SU-DHL-6 (cell line): ENCODE results near the gene SIDT2.

Experiments
- H2AFZ ChIP-seq: fragments of 200-600 bp; sonication (generic); 2 replicates; pipeline ENCODE4 v1.6.1; 2014; ENCODE audit warnings: low read depth, mild to moderate bottlenecking, moderate library complexity, mixed read lengths, antibody characterized with exemption, low read length; ENCODE audit not compliant: severe bottlenecking
- H3F3A ChIP-seq: fragments of 200-600 bp; shearing (Covaris generic); 2 replicates; pipeline ENCODE4 v1.6.0; 2016; ENCODE audit warnings: antibody characterized with exemption, mild to moderate bottlenecking; ENCODE audit not compliant: insufficient read depth
- H3K27ac ChIP-seq: fragments of 200-600 bp; sonication (generic); 2 replicates; pipeline ENCODE4 v1.5.1; 2016; ENCODE audit warnings: low read depth, mild to moderate bottlenecking, low read length, moderate library complexity, mixed read lengths
- H3K27me3 ChIP-seq: fragments of 200-600 bp; sonication (generic), shearing (Covaris generic); 2 replicates; pipeline ENCODE4 v1.6.0; 2014; ENCODE audit warnings: mild to moderate bottlenecking, low read length
- H3K36me3 ChIP-seq: fragments of 200-600 bp; sonication (generic); 2 replicates; pipeline ENCODE4 v1.6.1; 2014; ENCODE audit warnings: mild to moderate bottlenecking, low read length, mixed read lengths
- H3K4me2 ChIP-seq: fragments of 300-600, 200-600 bp; shearing (Covaris generic), sonication (generic); 2 replicates; pipeline ENCODE4 v1.6.0; 2014; ENCODE audit warnings: low read length, low read depth, mild to moderate bottlenecking; ENCODE audit not compliant: poor library complexity, severe bottlenecking
- H3K4me3 ChIP-seq: fragments of 200-600 bp; sonication (generic); 2 replicates; pipeline ENCODE4 v1.5.1; 2014; ENCODE audit warnings: antibody characterized with exemption, low read length, mild to moderate bottlenecking, mixed read lengths; ENCODE audit not compliant: insufficient read depth, poor library complexity, severe bottlenecking
- H3K79me2 ChIP-seq: fragments of 200-600 bp; sonication (generic); 2 replicates; pipeline ENCODE4 v1.6.1; 2014; ENCODE audit warnings: mild to moderate bottlenecking, low read length, moderate library complexity; ENCODE audit not compliant: insufficient read depth
- H3K9ac ChIP-seq: fragments of 200-600 bp; sonication (generic); 2 replicates; pipeline ENCODE4 v1.7.0; 2014; ENCODE audit warnings: mild to moderate bottlenecking, low read length
- H3K9me2 ChIP-seq: fragments of 200-600 bp; sonication (generic); replicated peaks from 2 replicates; pipeline ENCODE4 v1.6.1; 2014; ENCODE audit warnings: low read length; ENCODE audit not compliant: insufficient read depth
- H3K9me3 ChIP-seq: fragments of 200-600 bp; sonication (generic); 2 replicates; pipeline ENCODE4 v1.6.1; 2014; ENCODE audit warnings: low read length, mixed read lengths; ENCODE audit not compliant: insufficient read depth
- H4K20me1 ChIP-seq: fragments of 200-600 bp; sonication (generic); 2 replicates; pipeline ENCODE4 v1.6.1; 2014; ENCODE audit warnings: low read depth, mild to moderate bottlenecking, antibody characterized with exemption, low read length, moderate library complexity, mixed read lengths
- CTCF ChIP-seq: fragments of 200-600 bp; sonication (generic); IDR thresholded peaks from one replicate; pipeline ENCODE4 v1.5.1; 2017; ENCODE audit warnings: antibody characterized with exemption, mild to moderate bottlenecking, low read length, moderate library complexity; ENCODE audit not compliant: insufficient read depth, poor library complexity, severe bottlenecking
- EZH2phosphoT487 ChIP-seq: fragments of 200-600 bp; sonication (generic), shearing (Covaris generic); conservative IDR thresholded peaks from 2 replicates; pipeline ENCODE4 v1.6.1; 2018; ENCODE audit warnings: mild to moderate bottlenecking, antibody characterized with exemption, low read length, moderate library complexity, mixed read lengths

The SIDT2 gene

GRCh38 chr11:117197516-117198456 is 19.2 kb downstream of the SIDT2 start:
- Histone ChIP-seq H2AFZ (no peak overlapping the region), H3K27ac (no peak overlapping the region), H4K20me1 (no peaks in the 10 kb centered on the region), H3K27me3 (no peaks in the 10 kb centered on the region), H3K4me2 (no peak overlapping the region), H3K9me3 (no peaks in the 10 kb centered on the region), H3K4me3 (no peak overlapping the region), H3K9me2 (no peaks in the 10 kb centered on the region), H3K36me3 (no peaks in the 10 kb centered on the region), H3K79me2 (no peaks in the 10 kb centered on the region), H3F3A (no peaks in the 10 kb centered on the region), H3K9ac (no peak overlapping the region)
- TF ChIP-seq EZH2phosphoT487: no peak
- peak; percentile 19 for TF ChIP-seq CTCF

DNA sequence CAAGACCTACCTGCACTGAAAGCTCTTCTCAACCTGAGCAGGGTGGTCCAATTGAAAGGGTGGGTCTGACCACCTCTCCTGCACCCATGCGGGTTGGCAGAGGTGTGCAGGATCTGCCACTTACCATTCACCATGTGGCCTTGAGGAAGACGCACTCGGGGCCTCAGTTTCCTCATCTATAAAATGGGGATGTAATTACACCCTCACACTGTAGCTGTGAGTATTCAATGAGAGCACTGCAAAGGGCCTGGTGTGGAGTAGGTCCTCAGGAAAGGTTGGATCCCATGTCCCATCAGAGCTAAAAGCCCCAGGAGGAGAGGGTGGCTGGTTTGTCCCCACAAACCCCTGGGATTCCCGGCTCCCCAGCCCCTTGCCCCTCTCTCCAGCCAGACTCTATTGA is 20.1 kb downstream of the SIDT2 start:
- Histone ChIP-seq H4K20me1 (no peaks in the 10 kb centered on the region), H3K9me3 (no peaks in the 10 kb centered on the region), H3K4me3 (no peak overlapping the region), H2AFZ (no peak overlapping the region), H3K9me2 (no peaks in the 10 kb centered on the region), H3K79me2 (no peaks in the 10 kb centered on the region), H3K27ac (no peak overlapping the region), H3F3A (no peaks in the 10 kb centered on the region), H3K4me2 (no peak overlapping the region), H3K27me3 (no peaks in the 10 kb centered on the region), H3K36me3 (no peaks in the 10 kb centered on the region), H3K9ac (no peak overlapping the region)
- no peak for TF ChIP-seq CTCF
- TF ChIP-seq EZH2phosphoT487: no peak

DNA sequence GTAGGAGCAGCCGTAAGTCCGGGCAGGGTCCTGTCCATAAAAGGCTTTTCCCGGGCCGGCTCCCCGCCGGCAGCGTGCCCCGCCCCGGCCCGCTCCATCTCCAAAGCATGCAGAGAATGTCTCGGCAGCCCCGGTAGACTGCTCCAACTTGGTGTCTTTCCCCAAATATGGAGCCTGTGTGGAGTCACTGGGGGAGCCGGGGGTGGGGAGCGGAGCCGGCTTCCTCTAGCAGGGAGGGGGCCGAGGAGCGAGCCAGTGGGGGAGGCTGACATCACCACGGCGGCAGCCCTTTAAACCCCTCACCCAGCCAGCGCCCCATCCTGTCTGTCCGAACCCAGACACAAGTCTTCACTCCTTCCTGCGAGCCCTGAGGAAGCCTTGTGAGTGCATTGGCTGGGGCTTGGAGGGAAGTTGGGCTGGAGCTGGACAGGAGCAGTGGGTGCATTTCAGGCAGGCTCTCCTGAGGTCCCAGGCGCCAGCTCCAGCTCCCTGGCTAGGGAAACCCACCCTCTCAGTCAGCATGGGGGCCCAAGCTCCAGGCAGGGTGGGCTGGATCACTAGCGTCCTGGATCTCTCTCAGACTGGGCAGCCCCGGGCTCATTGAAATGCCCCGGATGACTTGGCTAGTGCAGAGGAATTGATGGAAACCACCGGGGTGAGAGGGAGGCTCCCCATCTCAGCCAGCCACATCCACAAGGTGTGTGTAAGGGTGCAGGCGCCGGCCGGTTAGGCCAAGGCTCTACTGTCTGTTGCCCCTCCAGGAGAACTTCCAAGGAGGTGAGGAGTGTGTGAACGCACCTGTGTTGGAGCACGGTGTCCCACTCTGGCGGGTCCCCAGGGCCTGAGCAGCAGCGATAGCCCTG is 20.7 kb downstream of the SIDT2 start, which contains the start of gene TAGLN:
Gene TAGLN, plus strand, starts transcription at position 318 of the 863 bp plus-strand sequence. CDS start 3,644 bp downstream, outside the sequence.
- H2AFZ ChIP-seq: no peak within 1 kb of the TSS
- no peaks in the 10 kb centered on the region for H3K9me2 ChIP-seq
- H3K27me3 ChIP-seq: no peaks in the 10 kb centered on the region
- no peaks in the 10 kb centered on the region for H3K36me3 ChIP-seq
- H3K9me3 ChIP-seq: no peaks in the 10 kb centered on the region
- H3K79me2 ChIP-seq: no peaks in the 10 kb centered on the region
- TF ChIP-seq EZH2phosphoT487 (no peak), CTCF (no peak)
- no peak within 1 kb of the TSS for H3K4me3 ChIP-seq
- H3K4me2 ChIP-seq: no peak within 1 kb of the TSS
- H3K9ac ChIP-seq: no peak within 1 kb of the TSS
- no peaks in the 10 kb centered on the region for H3F3A ChIP-seq
- no peaks in the 10 kb centered on the region for H4K20me1 ChIP-seq
- H3K27ac ChIP-seq: no peak within 1 kb of the TSS
